Ramos (cell line): ENCODE data around the gene COPB2.

ENCODE experiments used
- in situ Hi-C: fragments of 300-500 bp; cut with MboI; formaldehyde crosslinking; loops from one replicate; pipeline ENCODE4 v1.14.3; 2022; ENCODE audit warnings: low sequenced_read_pairs; ENCODE audit not compliant: unreplicated experiment

COPB2 gene

DNA sequence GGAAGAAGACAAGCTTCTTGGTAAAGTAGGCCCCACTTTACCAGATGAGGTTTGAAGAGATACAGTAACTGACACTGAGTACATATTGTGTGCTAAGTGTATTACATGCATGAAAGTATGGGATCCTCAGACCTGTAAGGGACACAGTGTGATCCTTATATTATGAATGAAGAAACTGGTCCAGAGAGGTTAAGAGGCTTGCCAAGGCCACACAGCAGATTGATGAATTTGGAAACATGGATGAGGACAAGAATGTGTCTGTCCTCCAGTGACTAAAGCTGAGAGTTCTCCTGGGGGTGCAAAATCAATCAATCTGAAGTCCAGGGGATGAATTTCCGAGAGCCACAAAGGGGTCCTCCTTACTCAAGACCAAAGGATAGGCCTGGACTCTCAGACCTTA lies 77.0 kb downstream of the COPB2 start:
- in situ Hi-C loops: no loop called here

DNA sequence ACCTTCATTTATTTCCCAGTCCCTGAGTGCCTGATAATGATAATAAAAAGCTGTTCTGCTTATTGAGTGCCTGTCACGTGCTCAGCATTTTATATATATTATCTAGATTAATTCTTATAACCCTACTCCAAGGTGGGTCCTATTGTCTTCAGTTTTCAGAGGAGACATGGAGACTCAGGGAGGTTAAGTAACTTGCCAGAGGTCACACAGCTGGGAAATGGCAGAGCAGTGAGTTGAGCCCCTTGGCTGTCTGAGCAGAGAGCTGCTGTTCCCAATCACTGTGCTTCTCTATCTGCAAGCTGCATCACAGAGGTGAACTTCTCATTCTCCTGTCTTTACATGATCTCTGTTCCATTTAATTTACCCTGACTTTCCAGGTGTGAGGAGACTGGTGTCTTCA lies 77.9 kb downstream of the COPB2 start:
- in situ Hi-C loops: no loop called here

DNA sequence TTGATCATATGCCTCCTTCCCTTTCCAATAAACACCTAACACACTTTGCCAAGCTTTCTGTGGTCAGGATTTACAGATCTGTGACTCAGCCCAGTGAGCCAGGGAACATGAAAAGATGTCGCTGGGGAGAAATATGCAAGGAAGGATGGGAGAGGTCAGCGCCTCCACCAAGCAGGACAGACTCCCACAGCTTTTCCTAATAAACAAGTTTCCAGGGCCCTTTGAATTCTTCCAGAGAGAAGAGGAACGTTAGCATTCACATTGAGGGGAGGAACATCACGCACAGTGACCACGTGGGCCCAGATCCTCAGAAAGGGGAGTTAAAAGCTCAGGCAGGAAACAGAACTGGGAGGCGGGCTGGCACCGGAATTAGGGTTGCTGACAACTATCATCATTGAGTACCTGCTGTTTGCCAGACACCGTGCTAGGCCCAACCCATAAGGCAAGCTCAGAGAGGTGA lies 78.9 kb downstream of the COPB2 start:
- in situ Hi-C loops: no loop called here

DNA sequence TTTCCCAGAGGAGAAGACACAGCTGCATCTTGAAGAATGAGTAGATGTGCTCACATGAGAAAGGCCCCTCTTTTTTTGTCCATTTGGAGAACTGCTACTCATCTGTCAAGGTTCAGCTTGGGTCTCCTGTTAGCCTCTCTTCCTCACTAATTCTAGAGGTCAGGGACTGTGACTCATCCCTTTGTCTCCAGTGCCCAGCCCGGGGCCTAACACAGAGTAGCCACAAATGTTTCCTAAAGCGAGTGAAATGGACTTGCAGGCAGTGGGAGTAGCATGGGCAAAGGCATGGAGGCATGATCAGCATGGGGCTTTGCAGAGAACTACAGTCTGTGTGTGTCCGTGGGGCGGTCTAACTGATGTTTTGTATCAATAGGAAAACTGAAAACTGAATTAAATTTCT lies 79.6 kb downstream of the COPB2 start:
- in situ Hi-C loops: no loop called here

DNA sequence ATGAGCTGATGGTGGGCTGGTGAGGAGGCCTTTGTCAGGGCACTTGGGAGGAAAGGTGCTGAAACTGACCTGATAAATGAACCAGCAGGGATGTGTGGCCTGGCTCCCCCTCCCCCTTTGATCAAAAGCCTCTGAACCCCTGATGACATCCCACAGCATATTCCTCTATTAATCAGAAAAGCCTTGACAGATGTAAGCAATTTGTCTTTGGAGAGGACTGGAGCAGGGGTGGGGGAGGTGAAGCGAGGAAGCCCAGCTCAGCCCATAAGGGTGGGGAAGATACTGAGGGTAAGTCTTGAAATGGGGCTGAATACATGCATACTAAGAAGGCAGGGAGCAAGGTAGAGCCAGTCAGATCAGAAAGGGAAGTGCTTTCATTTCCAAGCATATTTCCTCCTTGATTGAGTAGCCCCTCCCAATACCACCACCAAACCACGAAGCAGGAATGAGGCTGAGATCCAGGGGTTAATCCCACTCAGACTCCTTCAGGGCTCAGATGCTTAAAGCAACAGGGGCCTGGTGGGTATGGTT lies 80.3 kb downstream of the COPB2 start:
- in situ Hi-C loops: no loop called here

DNA sequence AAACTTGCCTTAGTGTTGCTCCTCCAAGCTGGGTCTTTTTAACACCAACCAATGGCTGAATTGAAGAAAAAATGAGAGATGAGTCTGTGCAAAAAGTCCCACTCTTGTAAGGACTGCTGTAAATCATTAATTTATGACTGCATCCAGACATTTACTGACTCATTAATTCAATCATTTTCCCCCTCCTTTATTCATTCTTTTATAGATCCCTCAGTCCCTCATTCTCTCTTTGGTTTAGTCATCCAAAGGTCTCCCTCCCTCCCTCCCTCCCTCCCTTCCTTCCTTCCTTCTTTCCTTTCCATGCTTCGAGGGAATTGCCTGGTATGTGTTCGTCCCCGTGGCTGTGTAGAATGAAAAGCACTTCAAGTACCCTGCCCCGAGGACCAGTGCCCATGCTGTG lies 80.9 kb downstream of the COPB2 start:
- in situ Hi-C loops: no loop called here

DNA sequence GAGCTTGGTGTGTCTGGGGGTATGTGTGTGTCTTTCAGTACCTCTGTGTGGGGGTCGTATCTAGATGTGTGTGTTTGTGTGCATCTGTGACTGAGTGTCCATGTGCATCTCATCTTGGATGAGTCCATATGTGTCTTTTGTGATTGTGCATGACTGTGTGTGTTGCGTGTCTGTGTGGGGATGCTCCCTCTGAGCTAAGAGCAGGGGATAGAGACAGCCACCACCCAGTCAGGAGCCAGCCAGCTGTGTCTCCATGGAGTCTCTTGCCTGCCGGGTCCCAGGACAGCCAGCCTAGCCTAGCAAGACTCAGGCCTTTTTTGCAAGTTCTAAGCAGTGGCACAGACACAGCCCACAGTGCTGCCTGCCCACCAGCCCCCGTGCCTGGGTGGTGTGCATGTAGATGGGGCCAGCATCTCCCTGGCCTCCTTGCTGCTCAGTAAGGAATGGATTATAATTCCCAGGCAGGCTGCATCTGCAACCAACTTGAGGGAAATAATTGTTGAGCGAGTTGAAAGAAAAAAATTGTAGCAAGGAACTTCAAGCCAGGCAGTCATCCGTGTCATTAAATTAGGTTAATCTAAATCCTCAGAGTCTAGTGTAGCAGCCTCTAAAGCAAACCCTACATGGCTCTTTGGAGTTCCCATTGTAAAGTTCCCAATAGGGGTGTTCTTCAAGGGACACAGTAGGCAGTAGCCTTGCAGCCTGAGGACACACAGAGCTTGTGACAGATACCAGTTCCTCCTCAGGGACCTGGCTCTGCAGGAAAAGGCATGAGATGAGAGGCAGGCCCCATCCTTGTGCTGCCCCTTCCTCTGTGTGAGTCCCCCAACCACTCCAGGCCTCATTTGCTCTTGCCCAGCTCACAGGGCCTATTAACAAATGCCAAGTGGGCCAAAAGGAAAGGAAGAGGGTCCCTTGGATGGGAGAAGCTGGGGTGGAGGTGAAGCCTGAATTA lies 81.6 kb downstream of the COPB2 start:
- in situ Hi-C loops: no loop called here
